Measurements from ENCODE around the gene CIAO2A.
A peak's percentile ranks its signal among the peaks of the same experiment; 100 is the strongest.

CIAO2A gene

DNA sequence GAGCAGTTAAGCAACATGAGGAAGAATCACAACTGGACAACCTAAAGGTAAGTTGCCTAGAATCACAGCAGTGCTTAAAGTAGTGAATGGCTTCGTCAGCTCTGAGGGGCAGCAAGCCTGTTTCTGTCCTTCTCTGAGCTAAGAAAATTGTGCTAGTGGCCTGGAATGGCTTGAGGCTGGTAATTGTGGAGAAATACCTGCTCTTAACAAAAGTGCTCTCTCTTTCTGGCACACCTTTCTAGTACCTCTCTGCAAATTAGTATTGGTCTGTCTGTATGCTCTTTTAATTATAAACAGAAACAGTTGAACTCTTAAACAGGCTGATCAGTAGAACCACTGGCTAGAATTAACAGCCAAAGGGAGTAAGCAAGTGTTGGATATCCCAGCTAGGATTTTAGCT lies 13.7 kb upstream of the CIAO2A start:
- H3K9ac ChIP-seq (ENCODE audit: low read length) = no peak overlapping the region
- H3K79me2 ChIP-seq (ENCODE audit: low read length) = peaks cover 89% of the 10 kb centered on the region
- TF ChIP-seq CTCF (IDR thresholded peaks at IDR 0.05; ENCODE audit: low read depth, low read length) (no peak), EZH2phosphoT487 (IDR thresholded peaks at IDR 0.05; ENCODE audit: low read depth) (no peak)
- H3K4me2 ChIP-seq (ENCODE audit: low read length) = no peak overlapping the region
- no peak overlapping the region for H3K4me3 ChIP-seq (ENCODE audit: low read length)
- H3K36me3 ChIP-seq (replicated peaks; ENCODE audit: low read depth, low read length) = peaks cover 2% of the 10 kb centered on the region
- no peaks in the 10 kb centered on the region for H3K4me1 ChIP-seq (ENCODE audit: low read length)
- H4K20me1 ChIP-seq (ENCODE audit: insufficient read depth, low read length) = peaks cover 70% of the 10 kb centered on the region
- H3K9me3 ChIP-seq (ENCODE audit: insufficient read depth, low read length) = no peaks in the 10 kb centered on the region
- H3K27me3 ChIP-seq (ENCODE audit: low read depth, low read length) = no peaks in the 10 kb centered on the region
- H2AFZ ChIP-seq (ENCODE audit: low read depth, low read length) = no peak overlapping the region
- no peak overlapping the region for H3K27ac ChIP-seq (ENCODE audit: low read length)

DNA sequence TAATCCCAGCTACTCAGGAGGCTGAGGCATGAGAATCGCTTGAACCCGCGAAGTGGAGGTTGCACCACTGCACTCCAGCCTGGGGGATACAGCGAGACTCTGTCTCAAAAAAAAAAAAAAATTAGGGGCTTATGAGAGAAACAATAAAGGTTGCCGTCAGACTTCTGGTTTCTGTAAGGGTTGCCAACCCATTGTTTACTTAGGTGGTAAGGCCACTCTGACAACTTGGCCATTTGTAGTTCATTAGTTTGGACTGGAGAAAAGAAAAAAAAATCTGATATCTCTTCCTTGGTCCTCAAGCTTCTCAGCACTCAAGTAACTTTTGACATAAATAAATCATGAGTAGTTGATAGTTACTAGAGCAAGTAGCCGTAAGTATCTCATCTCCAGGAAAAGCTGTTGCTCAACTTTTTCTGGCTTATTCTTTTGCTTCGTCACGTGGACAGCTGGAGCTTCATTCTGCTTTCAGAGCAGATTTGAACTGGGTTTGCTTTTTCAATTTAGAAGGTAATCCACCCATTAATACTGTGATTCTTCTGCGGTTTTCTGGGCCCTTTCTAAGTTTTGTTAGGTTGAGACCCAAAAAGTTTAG lies 11.6 kb upstream of the CIAO2A start:
- H2AFZ ChIP-seq (ENCODE audit: low read depth, low read length) = no peak overlapping the region
- H3K79me2 ChIP-seq (ENCODE audit: low read length) = peaks cover 93% of the 10 kb centered on the region
- peaks cover 5% of the 10 kb centered on the region for H3K36me3 ChIP-seq (replicated peaks; ENCODE audit: low read depth, low read length)
- peaks cover 67% of the 10 kb centered on the region for H4K20me1 ChIP-seq (ENCODE audit: insufficient read depth, low read length)
- TF ChIP-seq CTCF (IDR thresholded peaks at IDR 0.05; ENCODE audit: low read depth, low read length) = no peak
- no peak for TF ChIP-seq EZH2phosphoT487 (IDR thresholded peaks at IDR 0.05; ENCODE audit: low read depth)
- H3K27ac ChIP-seq (ENCODE audit: low read length) = no peak overlapping the region
- no peaks in the 10 kb centered on the region for H3K27me3 ChIP-seq (ENCODE audit: low read depth, low read length)
- H3K4me3 ChIP-seq (ENCODE audit: low read length) = no peak overlapping the region
- no peaks in the 10 kb centered on the region for H3K9me3 ChIP-seq (ENCODE audit: insufficient read depth, low read length)
- peaks cover 10% of the 10 kb centered on the region for H3K4me1 ChIP-seq (ENCODE audit: low read length)
- H3K9ac ChIP-seq (ENCODE audit: low read length) = no peak overlapping the region
- no peak overlapping the region for H3K4me2 ChIP-seq (ENCODE audit: low read length)

DNA sequence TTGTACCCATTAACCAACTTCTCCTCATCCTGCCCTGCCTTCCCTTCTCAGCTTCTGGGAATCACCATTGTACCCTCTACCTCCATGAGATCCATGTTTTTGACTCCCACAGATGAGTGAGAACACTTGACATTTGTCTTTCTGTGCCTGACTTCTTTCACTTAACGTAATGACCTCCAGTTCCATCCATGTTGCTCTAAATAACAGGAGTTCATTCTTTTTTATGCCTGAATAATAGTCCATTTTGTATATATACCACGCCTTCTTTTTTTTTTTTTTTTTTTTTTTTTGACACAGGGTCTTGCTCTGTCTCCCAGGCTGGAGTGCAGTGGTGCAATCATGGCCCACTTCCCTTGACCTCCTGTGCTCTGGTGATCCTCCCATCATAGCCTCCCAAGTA lies 8.9 kb upstream of the CIAO2A start:
- H3K27me3 ChIP-seq (ENCODE audit: low read depth, low read length) = no peaks in the 10 kb centered on the region
- H3K27ac ChIP-seq (ENCODE audit: low read length) = no peak overlapping the region
- H2AFZ ChIP-seq (ENCODE audit: low read depth, low read length) = no peak overlapping the region
- peaks cover 15% of the 10 kb centered on the region for H3K4me1 ChIP-seq (ENCODE audit: low read length)
- no peaks in the 10 kb centered on the region for H3K9me3 ChIP-seq (ENCODE audit: insufficient read depth, low read length)
- no peak overlapping the region for H3K4me2 ChIP-seq (ENCODE audit: low read length)
- peaks cover 95% of the 10 kb centered on the region for H3K79me2 ChIP-seq (ENCODE audit: low read length)
- H3K36me3 ChIP-seq (replicated peaks; ENCODE audit: low read depth, low read length) = peaks cover 5% of the 10 kb centered on the region
- no peak overlapping the region for H3K4me3 ChIP-seq (ENCODE audit: low read length)
- H4K20me1 ChIP-seq (ENCODE audit: insufficient read depth, low read length) = peaks cover 64% of the 10 kb centered on the region
- no peak overlapping the region for H3K9ac ChIP-seq (ENCODE audit: low read length)
- no peak for TF ChIP-seq EZH2phosphoT487 (IDR thresholded peaks at IDR 0.05; ENCODE audit: low read depth)
- no peak for TF ChIP-seq CTCF (IDR thresholded peaks at IDR 0.05; ENCODE audit: low read depth, low read length)

- TF ChIP-seq EZH2phosphoT487 (IDR thresholded peaks at IDR 0.05; ENCODE audit: low read depth) (no peak), CTCF (IDR thresholded peaks at IDR 0.05; ENCODE audit: low read depth, low read length) (no peak)
- Histone ChIP-seq H3K79me2 (ENCODE audit: low read length) (peaks cover 96% of the 10 kb centered on the region), H3K27me3 (ENCODE audit: low read depth, low read length) (no peaks in the 10 kb centered on the region), H3K4me1 (ENCODE audit: low read length) (peaks cover 23% of the 10 kb centered on the region), H3K4me2 (ENCODE audit: low read length) (peak overlapping the region; percentile 28; the same call in 1 of the 2 replicates), H3K36me3 (replicated peaks; ENCODE audit: low read depth, low read length) (peaks cover 5% of the 10 kb centered on the region), H2AFZ (ENCODE audit: low read depth, low read length) (no peak overlapping the region), H3K4me3 (ENCODE audit: low read length) (no peak overlapping the region), H3K9me3 (ENCODE audit: insufficient read depth, low read length) (no peaks in the 10 kb centered on the region), H3K27ac (ENCODE audit: low read length) (no peak overlapping the region), H4K20me1 (ENCODE audit: insufficient read depth, low read length) (peaks cover 64% of the 10 kb centered on the region), H3K9ac (ENCODE audit: low read length) (no peak overlapping the region)
These were observed 7.3 kb upstream of the CIAO2A start for GRCh38 chr15:64100958-64101357.
